HepG2 (cell line): ENCODE measurements around the gene C7orf57. TPM values are rescaled to one million over a fixed set of nuclear protein-coding genes. Genes with fewer than 3 reads are reported as not detected.

Source experiments
- ATAC-seq: fragments of 200-7000 bp; cut with Tn5 transposase; 3 replicates; pipeline ENCODE4 v1.9.1; 2020; ENCODE audit warnings: mild to moderate bottlenecking, moderate library complexity
- BruUV-seq: library from RNA; stranded (reverse); fragments of 400-500 nt; replicated peaks from 2 replicates; lab custom pipeline; 2021; lab: Mats Ljungman, UMichigan
- CTCF ChIA-PET: fragments of 300-600 bp; formaldehyde crosslinking; extraction: SDS; loops from one replicate; lab custom pipeline; 2021; ENCODE audit warnings: low total read pairs, inconsistent platforms, low intra/inter-chr PET ratio; lab: Yijun Ruan, JAX
- POLR2A ChIA-PET: fragments of 350-600 bp; sonication (Branson Sonifier 250); formaldehyde crosslinking; loops from one replicate; lab custom pipeline; 2020; ENCODE audit warnings: antibody characterized with exemption, inconsistent platforms; lab: Yijun Ruan, JAX
- DNase-seq: peaks from one replicate; pipeline ENCODE4 v3.0.0-alpha.2; 2015; ENCODE audit warnings: low spot score
- FAIRE-seq: peaks from 3 replicates; lab custom pipeline; 2011; peaks lifted over from hg19 to GRCh38; lab: Jason Lieb, UNC
- H2AFZ ChIP-seq: one replicate; pipeline ENCODE4 v1.6.1; 2011; ENCODE audit warnings: low read length, inconsistent platforms
- H3K27ac ChIP-seq: fragments of 300-600 bp; 3 replicates; pipeline ENCODE4 v1.8.0; 2011; ENCODE audit warnings: mixed run types, mild to moderate bottlenecking, mixed read lengths, low read length, inconsistent platforms; ENCODE audit not compliant: insufficient read depth; ENCODE audit errors: extremely low read length
- H3K27me3 ChIP-seq, 2 experiments: fragments of 200-600 bp in 1 of 2; 2 replicates in 1 of 2; 3 replicates in 1 of 2; pipeline versions ENCODE4 v1.6.0 to v1.8.0; 2011; ENCODE audit warnings: low read length in 2 of 2, mild to moderate bottlenecking in 2 of 2, moderate library complexity in 2 of 2, inconsistent platforms in 1 of 2; ENCODE audit not compliant: insufficient read depth in 2 of 2, control insufficient read depth in 1 of 2
- H3K36me3 ChIP-seq, 2 experiments: fragments of 200-600 bp in 1 of 2; replicated peaks in 1 of 2; 2 replicates in 1 of 2; 3 replicates in 1 of 2; pipeline versions ENCODE4 v1.5.1 to v1.8.0; 2011; ENCODE audit warnings: low read length in 2 of 2, inconsistent platforms in 1 of 2; ENCODE audit not compliant: insufficient read depth in 2 of 2, control insufficient read depth in 1 of 2
- H3K4me1 ChIP-seq: 2 replicates; pipeline ENCODE4 v1.5.1; 2012; ENCODE audit warnings: low read length, inconsistent platforms; ENCODE audit not compliant: insufficient read depth
- H3K4me2 ChIP-seq: 2 replicates; pipeline ENCODE4 v1.6.0; 2011; ENCODE audit warnings: low read depth, low read length, inconsistent platforms
- H3K4me3 ChIP-seq, 3 experiments: fragments of 200-600 bp in 1 of 3; sonication (generic), shearing (Covaris generic) in 1 of 3; replicated peaks in 1 of 3; 2 replicates each; pipeline ENCODE4 v1.5.1; 2011 to 2016; ENCODE audit warnings: low read length in 3 of 3, inconsistent platforms in 2 of 3, low read depth in 2 of 3, mild to moderate bottlenecking in 2 of 3, control low read depth in 1 of 3, mixed read lengths in 1 of 3; ENCODE audit not compliant: insufficient read depth in 1 of 3
- H3K79me2 ChIP-seq: one replicate; pipeline ENCODE4 v1.6.1; 2011; ENCODE audit warnings: low read length, inconsistent platforms; ENCODE audit not compliant: insufficient read depth
- H3K9ac ChIP-seq: 2 replicates; pipeline ENCODE4 v1.6.0; 2011; ENCODE audit warnings: mild to moderate bottlenecking, low read depth, low read length, inconsistent platforms; ENCODE audit not compliant: insufficient read depth
- H3K9me3 ChIP-seq: 2 replicates; pipeline ENCODE4 v1.5.1; 2012; ENCODE audit warnings: mild to moderate bottlenecking, low read length
- H4K20me1 ChIP-seq: 2 replicates; pipeline ENCODE4 v1.6.0; 2011; ENCODE audit warnings: inconsistent platforms, mild to moderate bottlenecking, low read length, moderate library complexity; ENCODE audit not compliant: insufficient read depth
- BHLHE40 ChIP-seq: IDR thresholded peaks from 2 replicates; pipeline ENCODE4 v1.6.1; 2011; ENCODE audit warnings: low read length, improper control_type of control experiment
- MAX ChIP-seq: IDR thresholded peaks from 2 replicates; pipeline ENCODE4 v1.6.1; 2012; ENCODE audit warnings: inconsistent platforms
- ZBTB2 ChIP-seq: sonication (generic); formaldehyde crosslinking; IDR thresholded peaks from 2 replicates; pipeline ENCODE4 v1.8.0; 2022; ENCODE audit warnings: low read depth, missing genetic modification reagents
- ZFP62 ChIP-seq: sonication (generic); formaldehyde crosslinking; IDR thresholded peaks from 2 replicates; pipeline ENCODE4 v1.4.0; 2020; ENCODE audit warnings: missing genetic modification reagents
- ZNF687 ChIP-seq: sonication (generic); formaldehyde crosslinking; IDR thresholded peaks from 2 replicates; pipeline ENCODE4 v1.5.1; 2020; ENCODE audit warnings: mild to moderate bottlenecking, missing genetic modification reagents, moderate library complexity
- WGBS: methylation state at CpG from one replicate; pipeline ENCODE4 v1.1.6; 2017; ENCODE audit warnings: low lambda C conversion rate; 5-methylcytosine and 5-hydroxymethylcytosine counted together
- in situ Hi-C: cut with HindIII; loops from 2 replicates; pipeline ENCODE4 v1.10.0; 2017; ENCODE audit warnings: low pct_unique_long_range_greater_than_20kb; ENCODE audit not compliant: extremely low pct_ligation_motif_present
- intact Hi-C: fragments of 100-400 bp; cut with micrococcal nuclease; formaldehyde crosslinking; loops from one replicate; pipeline ENCODE4 v1.10.0; 2022; ENCODE audit not compliant: unreplicated experiment
- polyA plus RNA-seq, 8 experiments: library from polyadenylated mRNA; depleted of rRNA in 3 of 8; stranded (reverse) in 7 of 8; unstranded in 1 of 8; fragments of >200 nt; fragmentation: Illumina TruSeq in 4 of 8; extraction: Trizol in 4 of 8; gene quantifications; 2 replicates each; pipeline versions ENCODE4 v1.2.1 to v1.2.3, GENCODE V29; 2011 to 2016; ENCODE audit warnings: low read depth in 4 of 8, missing spikeins in 1 of 8, mixed read lengths in 1 of 8; ENCODE audit not compliant: insufficient read depth in 1 of 8
- total RNA-seq, 5 experiments: library from RNA; depleted of rRNA; stranded (reverse); fragments of >200 nt; fragmentation: Illumina TruSeq; extraction: Trizol; gene quantifications; 2 replicates each; pipeline ENCODE4 v1.2.3, GENCODE V29; 2016; ENCODE audit warnings: low read depth in 1 of 5

C7orf57 gene
- total and polyA plus RNA-seq, 2 of the 13 experiments (the other 11 are each of a cell fraction or from before 2014, with no cell fraction given): not detected

- TF ChIP-seq ZNF687 (CRISPR knock-in tag) (no peak), ZFP62 (CRISPR knock-in tag) (no peak), MAX (no peak)
Observed at GRCh38 chr7:48035967-48036478, 680 bp downstream of the C7orf57 start (continued).

GRCh38 chr7:48038815-48039506 lies 3.6 kb downstream of the C7orf57 start:
- H3K27ac ChIP-seq: no peak overlapping the region
- no peak for TF ChIP-seq BHLHE40
- TF ChIP-seq ZBTB2 (CRISPR knock-in tag): no peak
- TF ChIP-seq, all 625 proteins: peak for 0
- ChIA-PET POLR2A (no interaction called here), CTCF (no interaction called here)
- intact Hi-C loops (loop anchor here (5.0 kb wide), 1 partner anchor 48 kb away; the partner anchor contains the start of gene UPP1), in situ Hi-C loops (no loop called here)
- Histone ChIP-seq H3K4me3 (no peak overlapping the region), H3K9ac (no peak overlapping the region), H2AFZ (no peak overlapping the region), H3K36me3 (no peaks in the 10 kb centered on the region), H3K79me2 (no peaks in the 10 kb centered on the region), H3K4me1 (peaks cover 10% of the 10 kb centered on the region), H3K9me3 (no peaks in the 10 kb centered on the region), H3K27me3 (peaks cover 4 to 53% of the 10 kb centered on the region in 2 experiments; a peak in 4 of 5 replicates), H3K4me2 (no peak overlapping the region), H4K20me1 (no peaks in the 10 kb centered on the region)
- FAIRE-seq (no peak), ATAC-seq (no peak), DNase-seq (no peak)
- under 1% methylated on average over 5 of the region's 5 CpGs for WGBS
- no TSS peak for BruUV-seq
